Suprapubic skin (tissue), 3 donors: ENCODE results near the gene SSR3.

Source experiments
- CTCF ChIP-seq, 2 donors: fragments of 200-600 bp in 1 of 2; fragments of 450-650 bp in 1 of 2; sonication (generic) in 1 of 2; IDR thresholded peaks; one replicate each; pipeline ENCODE4 v1.5.1; 2016 to 2019; ENCODE audit warnings: antibody characterized with exemption in 2 of 2, mild to moderate bottlenecking in 1 of 2, moderate library complexity in 1 of 2
- POLR2A ChIP-seq, 2 donors: fragments of 450-650 bp; IDR thresholded peaks; one replicate each; pipeline ENCODE4 v1.6.1; 2017; ENCODE audit warnings: antibody characterized with exemption in 2 of 2, mild to moderate bottlenecking in 2 of 2, moderate library complexity in 2 of 2

- no peak for TF ChIP-seq CTCF (IDR thresholded peaks at IDR 0.05)
- TF ChIP-seq POLR2A (IDR thresholded peaks at IDR 0.05), result no peak
These were observed 41.3 kb downstream of the SSR3 start for GRCh38 chr3:156513619-156514018.
